DND-41 (cell line): ENCODE data around the gene TTC24.

Experiments used
- ATAC-seq: fragments of 200-7000 bp; cut with Tn5 transposase; 3 replicates; pipeline ENCODE4 v1.9.1; 2021; ENCODE audit warnings: low read depth; ENCODE audit not compliant: insufficient read depth
- DNase-seq: peaks from one replicate; pipeline ENCODE4 v3.0.0-alpha.2; 2020
- H2AFZ ChIP-seq: 2 replicates; pipeline ENCODE4 v1.6.0; 2012; ENCODE audit warnings: low read depth, low read length
- H3K27ac ChIP-seq: 2 replicates; pipeline ENCODE4 v1.5.1; 2012; ENCODE audit warnings: low read length, inconsistent platforms
- H3K27me3 ChIP-seq: fragments of 200-600 bp; sonication (generic); 2 replicates; pipeline ENCODE4 v1.6.0; 2012; ENCODE audit warnings: low read length, mild to moderate bottlenecking, inconsistent platforms; ENCODE audit not compliant: insufficient read depth, poor library complexity
- H3K36me3 ChIP-seq: 2 replicates; pipeline ENCODE4 v1.5.1; 2012; ENCODE audit warnings: low read length, inconsistent platforms; ENCODE audit not compliant: insufficient read depth
- H3K4me1 ChIP-seq: 2 replicates; pipeline ENCODE4 v1.5.1; 2012; ENCODE audit warnings: mild to moderate bottlenecking, low read length; ENCODE audit not compliant: insufficient read depth
- H3K4me2 ChIP-seq: 2 replicates; pipeline ENCODE4 v1.6.0; 2012; ENCODE audit warnings: mild to moderate bottlenecking, moderate library complexity, low read length, inconsistent platforms; ENCODE audit not compliant: insufficient read depth
- H3K4me3 ChIP-seq, 2 experiments: fragments of 200-600 bp in 1 of 2; shearing (Covaris generic) in 1 of 2; 2 replicates each; pipeline ENCODE4 v1.5.1; 2012 to 2016; ENCODE audit warnings: inconsistent platforms in 2 of 2, low read length in 2 of 2, mild to moderate bottlenecking in 2 of 2, low read depth in 1 of 2, moderate library complexity in 1 of 2
- H3K79me2 ChIP-seq: 2 replicates; pipeline ENCODE4 v1.6.0; 2012; ENCODE audit warnings: low read length, inconsistent platforms; ENCODE audit not compliant: insufficient read depth
- H3K9ac ChIP-seq: 2 replicates; pipeline ENCODE4 v1.6.0; 2012; ENCODE audit warnings: low read depth, mild to moderate bottlenecking, inconsistent platforms, low read length, moderate library complexity
- H3K9me3 ChIP-seq: 2 replicates; pipeline ENCODE4 v1.5.1; 2012; ENCODE audit warnings: low read length, moderate library complexity, mild to moderate bottlenecking, inconsistent platforms; ENCODE audit not compliant: insufficient read depth, severe bottlenecking
- H4K20me1 ChIP-seq: 2 replicates; pipeline ENCODE4 v1.6.0; 2012; ENCODE audit warnings: low read length; ENCODE audit not compliant: insufficient read depth
- CTCF ChIP-seq: IDR thresholded peaks from 2 replicates; pipeline ENCODE4 v1.5.1; 2012; ENCODE audit warnings: borderline replicate concordance, low read length, moderate library complexity, mild to moderate bottlenecking; ENCODE audit not compliant: poor library complexity, severe bottlenecking; ENCODE audit errors: extremely low read depth
- EZH2 ChIP-seq: IDR thresholded peaks from 3 replicates; pipeline ENCODE4 v1.6.1; 2012; ENCODE audit warnings: borderline replicate concordance, low read depth, mild to moderate bottlenecking, moderate library complexity, low read length, inconsistent platforms; ENCODE audit not compliant: severe bottlenecking

The TTC24 gene

GRCh38 chr1:156556354-156556753, 23.2 kb upstream of the TTC24 start:
- no peak for DNase-seq
- no peaks in the 10 kb centered on the region for H3K79me2 ChIP-seq
- ATAC-seq = no peak
- no peaks in the 10 kb centered on the region for H4K20me1 ChIP-seq
- no peaks in the 10 kb centered on the region for H3K9me3 ChIP-seq
- no peak for TF ChIP-seq EZH2
- no peak for TF ChIP-seq CTCF
- no peak overlapping the region for H3K4me2 ChIP-seq
- H3K4me1 ChIP-seq = no peaks in the 10 kb centered on the region
- no peak overlapping the region for H2AFZ ChIP-seq
- H3K27me3 ChIP-seq = no peaks in the 10 kb centered on the region
- H3K4me3 ChIP-seq = no peak overlapping the region
- H3K27ac ChIP-seq = no peak overlapping the region
- no peak overlapping the region for H3K9ac ChIP-seq
- H3K36me3 ChIP-seq = peaks cover 58% of the 10 kb centered on the region

- no peak for ATAC-seq
- peaks cover 70% of the 10 kb centered on the region for H3K36me3 ChIP-seq
Measured at GRCh38 chr1:156559086-156559796, 20.3 kb upstream of the TTC24 start.

GRCh38 chr1:156559797-156560385, 19.6 kb upstream of the TTC24 start:
- H4K20me1 ChIP-seq = no peaks in the 10 kb centered on the region
- no peak for DNase-seq
- H3K4me1 ChIP-seq = no peaks in the 10 kb centered on the region
- H3K9me3 ChIP-seq = no peaks in the 10 kb centered on the region
- no peaks in the 10 kb centered on the region for H3K27me3 ChIP-seq
- H3K4me2 ChIP-seq = no peak overlapping the region
- H3K27ac ChIP-seq = no peak overlapping the region
- H3K36me3 ChIP-seq = peaks cover 71% of the 10 kb centered on the region
- TF ChIP-seq CTCF (no peak), EZH2 (no peak)
- H2AFZ ChIP-seq = no peak overlapping the region
- H3K9ac ChIP-seq = no peak overlapping the region
- no peaks in the 10 kb centered on the region for H3K79me2 ChIP-seq
- no peak overlapping the region for H3K4me3 ChIP-seq
- no peak for ATAC-seq

More at GRCh38 chr1:156559086-156559796, 20.3 kb upstream of the TTC24 start:
- Histone ChIP-seq H3K27me3 (no peaks in the 10 kb centered on the region), H3K9ac (no peak overlapping the region), H3K27ac (no peak overlapping the region), H3K9me3 (no peaks in the 10 kb centered on the region), H3K79me2 (no peaks in the 10 kb centered on the region), H3K4me2 (no peak overlapping the region), H4K20me1 (no peaks in the 10 kb centered on the region), H2AFZ (no peak overlapping the region), H3K4me3 (no peak overlapping the region), H3K4me1 (no peaks in the 10 kb centered on the region)
- no peak for DNase-seq
- TF ChIP-seq CTCF (no peak), EZH2 (no peak)
